Karpas-422 (cell line): Measurements from ENCODE around the gene SDCBP2. TPM values are rescaled to one million over a fixed set of nuclear protein-coding genes. Genes with fewer than 3 reads are reported as not detected.

Source experiments
- DNase-seq: peaks from one replicate; pipeline ENCODE4 v3.0.0-alpha.2; 2015
- H2AFZ ChIP-seq: fragments of 200-600 bp; sonication (generic); 2 replicates; pipeline ENCODE4 v1.6.1; 2014; ENCODE audit warnings: antibody characterized with exemption, low read length, mixed read lengths
- H3K27ac ChIP-seq: fragments of 200-600 bp; sonication (generic); 2 replicates; pipeline ENCODE4 v1.5.1; 2014; ENCODE audit warnings: mild to moderate bottlenecking, low read length, moderate library complexity
- H3K27me3 ChIP-seq: fragments of 200-600 bp; sonication (generic); 2 replicates; pipeline ENCODE4 v1.6.1; 2014; ENCODE audit warnings: low read length, mixed read lengths
- H3K36me3 ChIP-seq: fragments of 200-600 bp; sonication (generic); 2 replicates; pipeline ENCODE4 v1.6.1; 2014; ENCODE audit warnings: low read length, mixed read lengths; ENCODE audit not compliant: insufficient read depth
- H3K4me1 ChIP-seq: fragments of 200-600 bp; sonication (generic); 2 replicates; pipeline ENCODE4 v1.6.1; 2014; ENCODE audit warnings: mild to moderate bottlenecking, low read length, mixed read lengths
- H3K4me2 ChIP-seq: fragments of 200-600 bp; sonication (generic); 2 replicates; pipeline ENCODE4 v1.6.1; 2014; ENCODE audit warnings: low read length, low read depth, mild to moderate bottlenecking; ENCODE audit not compliant: poor library complexity, severe bottlenecking
- H3K4me3 ChIP-seq: fragments of 200-600 bp; sonication (generic); 2 replicates; pipeline ENCODE4 v1.5.1; 2014; ENCODE audit warnings: mild to moderate bottlenecking, antibody characterized with exemption, low read length, mixed read lengths
- H3K79me2 ChIP-seq: fragments of 200-600 bp; sonication (generic); 2 replicates; pipeline ENCODE4 v1.6.1; 2014; ENCODE audit warnings: mild to moderate bottlenecking, low read length, mixed read lengths
- H3K9ac ChIP-seq: fragments of 200-600 bp; sonication (generic); 2 replicates; pipeline ENCODE4 v1.6.0; 2014; ENCODE audit warnings: low read length
- H3K9me2 ChIP-seq: fragments of 200-600 bp; sonication (generic), shearing (Covaris generic); replicated peaks from 2 replicates; pipeline ENCODE4 v1.6.0; 2014; ENCODE audit warnings: mild to moderate bottlenecking, low read length, moderate library complexity; ENCODE audit not compliant: insufficient read depth
- H3K9me3 ChIP-seq: fragments of 300-700, 200-600 bp; sonication (generic); 2 replicates; pipeline ENCODE4 v1.6.1; 2014; ENCODE audit warnings: low read length, mixed read lengths
- H4K20me1 ChIP-seq: fragments of 200-600 bp; sonication (generic); 2 replicates; pipeline ENCODE4 v1.6.1; 2014; ENCODE audit warnings: mild to moderate bottlenecking, antibody characterized with exemption, low read length, low read depth; ENCODE audit not compliant: insufficient read depth
- total RNA-seq: library from RNA; depleted of rRNA; stranded (reverse); fragments of >200 nt; shearing (Covaris generic); gene quantifications from 2 replicates; pipeline ENCODE4 v1.2.3, GENCODE V29; 2014; ENCODE audit warnings: low replicate concordance

Gene SDCBP2
- total RNA-seq, 1 experiment from 2014 or later, result not detected

DNA sequence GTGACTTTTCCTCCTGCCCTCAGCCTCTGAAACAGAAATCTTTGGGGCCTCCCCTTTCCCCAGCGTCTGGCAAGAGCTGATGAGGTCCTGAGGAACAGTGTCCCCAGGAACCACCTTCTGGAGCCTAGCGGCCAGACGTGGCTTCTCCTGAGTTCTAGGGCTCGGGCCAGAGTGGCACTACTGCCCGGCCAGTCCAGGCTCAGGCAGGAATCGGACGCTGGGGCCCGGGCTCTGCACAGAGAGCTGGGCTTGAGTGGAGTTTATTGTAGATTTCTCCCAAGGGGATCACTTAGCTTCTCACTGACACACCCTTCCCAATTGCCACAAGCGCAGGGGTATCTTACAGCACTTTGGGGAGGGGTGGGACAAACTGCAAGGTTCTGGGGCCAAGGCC, 20.2 kb downstream of the SDCBP2 start:
- no peak overlapping the region for H3K4me2 ChIP-seq
- H2AFZ ChIP-seq, result no peak overlapping the region
- no peaks in the 10 kb centered on the region for H3K36me3 ChIP-seq
- no peak overlapping the region for H3K27ac ChIP-seq
- no peaks in the 10 kb centered on the region for H3K9me2 ChIP-seq
- no peaks in the 10 kb centered on the region for H3K9me3 ChIP-seq
- H3K4me1 ChIP-seq, result no peaks in the 10 kb centered on the region
- H4K20me1 ChIP-seq, result no peaks in the 10 kb centered on the region
- H3K79me2 ChIP-seq, result no peaks in the 10 kb centered on the region
- no peak overlapping the region for H3K9ac ChIP-seq
- no peak for DNase-seq
- no peaks in the 10 kb centered on the region for H3K27me3 ChIP-seq
- no peak overlapping the region for H3K4me3 ChIP-seq

DNA sequence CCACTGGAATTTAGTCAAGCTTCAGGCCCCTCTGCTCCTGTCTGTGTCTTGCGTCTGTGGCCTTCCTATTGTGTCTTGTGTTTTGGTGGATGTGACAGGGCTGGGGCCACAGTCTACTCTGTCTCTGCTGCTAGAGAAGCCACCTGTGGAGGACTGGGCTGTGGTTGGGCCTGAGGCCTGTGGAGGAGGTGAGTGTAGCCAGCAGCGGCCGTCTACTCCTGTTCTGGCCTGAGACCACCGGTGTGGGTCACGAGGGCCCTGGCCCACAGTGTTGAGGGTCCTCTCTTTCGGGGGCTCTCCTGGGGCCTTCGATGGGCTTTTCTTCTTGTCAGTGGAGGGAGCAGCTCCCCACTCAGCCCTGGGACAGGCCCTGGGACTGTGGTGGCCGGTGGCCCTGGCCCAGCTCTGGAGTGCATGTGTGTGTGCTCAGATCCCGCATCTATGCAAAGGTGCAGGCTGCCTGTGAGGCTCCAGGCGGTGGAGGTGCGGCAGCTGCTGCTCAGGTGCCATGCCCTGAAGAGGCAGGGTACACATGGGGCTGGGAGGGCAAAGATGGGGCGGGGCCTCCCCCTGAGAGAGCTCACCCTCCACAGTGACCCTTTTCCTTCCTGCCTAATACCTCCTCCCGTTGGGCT, 20.8 kb downstream of the SDCBP2 start:
- Histone ChIP-seq H3K27me3 (no peaks in the 10 kb centered on the region), H3K9me2 (no peaks in the 10 kb centered on the region), H3K27ac (no peak overlapping the region), H3K4me1 (no peaks in the 10 kb centered on the region), H2AFZ (no peak overlapping the region), H3K36me3 (no peaks in the 10 kb centered on the region), H3K4me3 (no peak overlapping the region), H4K20me1 (no peaks in the 10 kb centered on the region), H3K9me3 (no peaks in the 10 kb centered on the region), H3K79me2 (no peaks in the 10 kb centered on the region), H3K4me2 (no peak overlapping the region), H3K9ac (no peak overlapping the region)
- DNase-seq, result no peak

DNA sequence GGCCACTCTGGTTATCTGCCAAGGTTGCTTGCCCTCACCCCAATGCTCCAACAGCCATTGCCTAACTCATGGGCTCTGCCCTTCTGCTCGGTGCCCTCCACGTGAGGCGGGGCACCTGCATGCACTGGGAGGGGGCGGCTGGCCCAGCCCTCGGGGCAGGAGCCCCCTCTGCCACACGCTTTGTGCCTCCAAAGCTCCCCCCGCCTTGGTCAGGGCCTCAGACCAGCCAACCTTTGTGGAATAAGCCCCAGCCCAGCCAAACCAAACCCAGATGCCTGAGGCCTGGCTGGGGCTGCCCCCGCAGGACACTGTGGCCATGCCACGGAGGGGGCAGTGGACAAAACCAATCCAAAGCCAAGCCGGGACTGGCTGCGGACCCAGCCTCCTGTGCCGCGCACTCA, 21.4 kb downstream of the SDCBP2 start:
- Histone ChIP-seq H3K4me2 (no peak overlapping the region), H2AFZ (no peak overlapping the region), H3K9me3 (no peaks in the 10 kb centered on the region), H3K27me3 (no peaks in the 10 kb centered on the region), H3K36me3 (no peaks in the 10 kb centered on the region), H3K79me2 (no peaks in the 10 kb centered on the region), H4K20me1 (no peaks in the 10 kb centered on the region), H3K4me3 (no peak overlapping the region), H3K9me2 (no peaks in the 10 kb centered on the region), H3K9ac (no peak overlapping the region), H3K27ac (no peak overlapping the region), H3K4me1 (no peaks in the 10 kb centered on the region)
- DNase-seq, result no peak

GRCh38 chr20:1307171-1307570, 21.8 kb downstream of the SDCBP2 start:
- Histone ChIP-seq H3K27me3 (no peaks in the 10 kb centered on the region), H3K4me2 (no peak overlapping the region)
- no peak for DNase-seq

DNA sequence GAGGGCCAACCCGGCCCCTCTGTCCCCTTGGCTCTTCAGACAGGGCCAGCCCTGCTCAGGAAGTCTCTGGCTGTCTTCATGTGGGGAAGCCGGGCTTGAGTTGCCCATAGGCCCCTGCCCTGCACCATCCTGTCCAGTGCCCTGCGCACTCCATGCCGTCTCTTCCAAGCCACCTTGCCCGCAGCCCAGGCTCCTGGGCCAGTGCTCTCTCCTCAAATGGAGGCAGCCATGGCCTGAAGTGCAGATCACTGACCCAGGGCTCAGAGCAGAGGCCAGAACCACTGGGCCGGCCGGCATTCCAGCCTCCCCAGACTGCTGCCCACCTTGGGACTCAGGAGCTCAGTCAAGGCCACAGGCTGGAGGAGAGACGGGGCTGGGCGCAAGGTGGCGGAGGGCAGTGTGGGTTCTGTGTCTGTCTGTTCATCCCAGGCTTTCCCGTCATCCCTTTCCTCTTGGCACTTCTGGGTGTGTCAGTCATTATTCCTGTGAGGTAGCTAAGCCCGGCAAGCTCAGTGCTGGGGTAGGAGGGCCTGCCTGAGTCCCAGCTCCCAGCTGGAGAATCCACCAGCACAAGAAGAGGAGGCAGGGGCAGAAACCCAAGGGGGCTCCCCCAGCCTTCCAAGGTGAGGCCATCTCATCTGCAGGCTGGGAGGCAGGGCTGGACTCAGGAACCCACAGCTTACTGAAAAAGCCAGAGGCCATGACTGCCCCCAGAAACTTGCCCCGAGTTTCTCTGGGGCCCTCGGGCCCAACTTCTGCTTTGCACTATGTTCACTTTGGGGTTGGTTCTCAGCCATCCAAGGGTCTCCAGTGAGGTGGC, 22.4 kb downstream of the SDCBP2 start:
- no peak overlapping the region for H3K4me2 ChIP-seq
- no peaks in the 10 kb centered on the region for H3K79me2 ChIP-seq
- no peak overlapping the region for H3K27ac ChIP-seq
- no peaks in the 10 kb centered on the region for H4K20me1 ChIP-seq
- H3K27me3 ChIP-seq, result no peaks in the 10 kb centered on the region
- H3K9me3 ChIP-seq, result no peaks in the 10 kb centered on the region
- H3K9me2 ChIP-seq, result no peaks in the 10 kb centered on the region
- no peak overlapping the region for H2AFZ ChIP-seq
- no peaks in the 10 kb centered on the region for H3K36me3 ChIP-seq
- H3K9ac ChIP-seq, result no peak overlapping the region
- H3K4me1 ChIP-seq, result no peaks in the 10 kb centered on the region
- no peak overlapping the region for H3K4me3 ChIP-seq
- no peak for DNase-seq

More at GRCh38 chr20:1307171-1307570, 21.8 kb downstream of the SDCBP2 start:
- H3K4me3 ChIP-seq, result no peak overlapping the region
- H3K9ac ChIP-seq, result no peak overlapping the region
- no peaks in the 10 kb centered on the region for H3K79me2 ChIP-seq
- no peak overlapping the region for H2AFZ ChIP-seq
- H4K20me1 ChIP-seq, result no peaks in the 10 kb centered on the region
- no peak overlapping the region for H3K27ac ChIP-seq
- no peaks in the 10 kb centered on the region for H3K4me1 ChIP-seq
- H3K9me2 ChIP-seq, result no peaks in the 10 kb centered on the region
- no peaks in the 10 kb centered on the region for H3K36me3 ChIP-seq
- no peaks in the 10 kb centered on the region for H3K9me3 ChIP-seq

GRCh38 chr20:1305712-1306111, 23.2 kb downstream of the SDCBP2 start:
- H4K20me1 ChIP-seq, result no peaks in the 10 kb centered on the region
- no peak overlapping the region for H2AFZ ChIP-seq
- no peak for DNase-seq
- H3K9ac ChIP-seq, result no peak overlapping the region
- H3K4me3 ChIP-seq, result no peak overlapping the region
- no peaks in the 10 kb centered on the region for H3K79me2 ChIP-seq
- H3K36me3 ChIP-seq, result no peaks in the 10 kb centered on the region
- H3K4me1 ChIP-seq, result no peaks in the 10 kb centered on the region
- no peak overlapping the region for H3K27ac ChIP-seq
- H3K9me3 ChIP-seq, result no peaks in the 10 kb centered on the region
- no peaks in the 10 kb centered on the region for H3K9me2 ChIP-seq
- H3K4me2 ChIP-seq, result no peak overlapping the region
- no peaks in the 10 kb centered on the region for H3K27me3 ChIP-seq

GRCh38 chr20:1304710-1305515, 24.0 kb downstream of the SDCBP2 start:
- H4K20me1 ChIP-seq, result no peaks in the 10 kb centered on the region
- no peaks in the 10 kb centered on the region for H3K79me2 ChIP-seq
- H3K9ac ChIP-seq, result no peak overlapping the region
- no peak overlapping the region for H3K4me3 ChIP-seq
- no peaks in the 10 kb centered on the region for H3K9me3 ChIP-seq
- no peaks in the 10 kb centered on the region for H3K27me3 ChIP-seq
- no peaks in the 10 kb centered on the region for H3K4me1 ChIP-seq
- H3K36me3 ChIP-seq, result no peaks in the 10 kb centered on the region
- no peaks in the 10 kb centered on the region for H3K9me2 ChIP-seq
- no peak for DNase-seq
- no peak overlapping the region for H3K27ac ChIP-seq
- no peak overlapping the region for H3K4me2 ChIP-seq
- no peak overlapping the region for H2AFZ ChIP-seq
